Eye (tissue), 1 donor: ENCODE results near the gene EYA4.

Experiments used
- DNase-seq: peaks from one replicate; pipeline ENCODE4 v3.0.0-alpha.2; 2015

EYA4 gene

GRCh38 chr6:133291671-133292070 is 50.5 kb downstream of the EYA4 start:
- DNase-seq = no peak

- no peak for DNase-seq
These were observed 56.5 kb downstream of the EYA4 start for GRCh38 chr6:133297657-133298056.

- DNase-seq = no peak
These were observed 57.2 kb downstream of the EYA4 start for GRCh38 chr6:133298335-133298734.

- no peak for DNase-seq
These were observed 57.6 kb downstream of the EYA4 start for GRCh38 chr6:133298801-133299200.

- DNase-seq = no peak
These were observed 59.7 kb downstream of the EYA4 start for GRCh38 chr6:133300896-133301295.

GRCh38 chr6:133301835-133302234 is 60.7 kb downstream of the EYA4 start:
- no peak for DNase-seq

GRCh38 chr6:133306931-133307330 is 65.8 kb downstream of the EYA4 start:
- peak; percentile 22 for DNase-seq

- no peak for DNase-seq
These were observed 68.4 kb downstream of the EYA4 start for GRCh38 chr6:133309579-133309978.

- DNase-seq = no peak
These were observed 70.8 kb downstream of the EYA4 start for GRCh38 chr6:133312006-133312405.

- no peak for DNase-seq
These were observed 71.9 kb downstream of the EYA4 start for GRCh38 chr6:133313068-133313467.

- DNase-seq = no peak
These were observed 73.8 kb downstream of the EYA4 start for GRCh38 chr6:133314947-133315346.

GRCh38 chr6:133315811-133316210 is 74.7 kb downstream of the EYA4 start:
- DNase-seq = no peak

GRCh38 chr6:133317704-133318103 is 76.5 kb downstream of the EYA4 start:
- DNase-seq = no peak

GRCh38 chr6:133326584-133326983 is 85.4 kb downstream of the EYA4 start:
- DNase-seq = no peak

- no peak for DNase-seq
These were observed 92.7 kb downstream of the EYA4 start for GRCh38 chr6:133333852-133334251.

GRCh38 chr6:133337308-133337707 is 96.2 kb downstream of the EYA4 start:
- DNase-seq = no peak

GRCh38 chr6:133339543-133340384 is 98.6 kb downstream of the EYA4 start:
- no peak for DNase-seq

- DNase-seq = no peak
These were observed 99.4 kb downstream of the EYA4 start for GRCh38 chr6:133340557-133340956.

- no peak for DNase-seq
These were observed 100.5 kb downstream of the EYA4 start for GRCh38 chr6:133341607-133342158.

GRCh38 chr6:133343220-133343619 is 102.1 kb downstream of the EYA4 start:
- DNase-seq = no peak

GRCh38 chr6:133348846-133349245 is 107.7 kb downstream of the EYA4 start:
- no peak for DNase-seq

- no peak for DNase-seq
These were observed 109.8 kb downstream of the EYA4 start for GRCh38 chr6:133350928-133351327.

GRCh38 chr6:133352046-133352445 is 110.9 kb downstream of the EYA4 start:
- DNase-seq = no peak

- no peak for DNase-seq
These were observed 111.9 kb downstream of the EYA4 start for GRCh38 chr6:133353061-133353460.

- no peak for DNase-seq
These were observed 114.8 kb downstream of the EYA4 start for GRCh38 chr6:133355922-133356321.
